Measurements from ENCODE around the gene ALK. TPM values are rescaled to one million over a fixed set of nuclear protein-coding genes. Genes with fewer than 3 reads are reported as not detected.

The ALK gene
- total RNA-seq, 1 experiment from 2014 or later, result 0.06 TPM

GRCh38 chr2:29579495-29580169 is 341.8 kb downstream of the ALK start:
- no peak for DNase-seq (ENCODE audit: low read depth)

- DNase-seq (ENCODE audit: low read depth), result no peak
Observed at GRCh38 chr2:29578084-29578598, 343.2 kb downstream of the ALK start.

- DNase-seq (ENCODE audit: low read depth), result no peak
Observed at GRCh38 chr2:29576231-29576630, 345.2 kb downstream of the ALK start.

DNA sequence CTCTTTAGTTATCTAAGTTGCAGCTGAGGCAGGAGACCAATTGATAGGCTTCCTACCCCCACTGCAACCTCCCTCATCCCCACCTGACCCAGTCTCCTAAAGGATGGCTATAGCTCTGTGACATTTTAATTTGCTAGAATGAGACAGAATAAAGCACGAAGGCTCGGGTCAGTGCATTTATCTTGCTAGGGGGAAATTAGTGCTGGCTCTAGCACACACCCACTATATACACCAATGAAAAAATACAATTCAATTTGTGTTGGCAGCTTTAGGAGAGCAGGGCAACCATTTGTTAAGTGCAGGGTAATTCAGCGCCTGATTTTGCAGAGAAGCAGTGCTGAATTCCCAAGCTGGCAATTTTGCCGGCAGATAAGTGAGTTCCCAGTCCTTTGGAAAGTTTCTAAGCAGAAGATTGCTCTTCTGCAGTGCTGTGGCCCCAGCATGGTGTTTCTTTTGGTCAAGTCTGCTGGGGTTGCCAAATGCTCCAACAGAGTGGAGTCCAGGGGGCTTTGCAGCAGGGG is 346.0 kb downstream of the ALK start:
- no peak for DNase-seq (ENCODE audit: low read depth)

DNA sequence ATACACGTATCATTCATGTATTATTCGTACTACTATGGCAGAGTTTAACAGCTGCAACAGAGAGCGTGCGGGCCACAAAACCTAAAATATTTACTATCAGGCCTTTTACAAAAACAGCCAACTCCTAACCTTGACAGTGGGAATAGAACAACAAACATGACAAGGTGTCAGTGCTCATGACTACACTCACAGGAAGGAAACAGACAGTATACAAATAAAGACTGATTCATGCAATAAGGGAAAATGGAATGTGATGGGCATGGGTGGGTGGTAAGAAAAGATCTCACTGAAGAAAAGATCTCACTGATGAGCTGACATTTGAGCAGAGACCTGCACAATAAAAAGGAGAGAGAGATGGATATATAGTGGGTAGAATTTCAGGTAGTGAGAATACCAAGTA is 347.8 kb downstream of the ALK start:
- peak; percentile 2 for DNase-seq (ENCODE audit: low read depth)

DNA sequence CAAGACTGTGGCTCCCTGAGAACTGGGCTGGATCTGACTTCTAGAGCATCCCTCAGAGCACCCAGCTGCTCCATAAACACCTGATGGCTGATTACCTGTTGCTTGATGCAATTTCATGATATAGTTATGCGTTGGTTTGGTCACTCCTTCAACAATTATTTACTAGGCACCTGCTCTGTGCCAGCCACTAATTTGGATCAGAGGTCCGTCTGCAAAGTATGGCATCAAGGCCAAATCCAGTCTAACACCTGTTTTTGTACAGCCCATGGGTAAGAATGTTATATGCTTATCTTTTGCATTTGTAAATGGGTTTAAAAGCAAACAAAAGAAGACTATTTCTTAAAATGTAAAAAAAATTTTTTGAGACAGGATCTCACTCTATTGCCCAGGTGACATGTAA is 348.2 kb downstream of the ALK start:
- no peak for DNase-seq (ENCODE audit: low read depth)

DNA sequence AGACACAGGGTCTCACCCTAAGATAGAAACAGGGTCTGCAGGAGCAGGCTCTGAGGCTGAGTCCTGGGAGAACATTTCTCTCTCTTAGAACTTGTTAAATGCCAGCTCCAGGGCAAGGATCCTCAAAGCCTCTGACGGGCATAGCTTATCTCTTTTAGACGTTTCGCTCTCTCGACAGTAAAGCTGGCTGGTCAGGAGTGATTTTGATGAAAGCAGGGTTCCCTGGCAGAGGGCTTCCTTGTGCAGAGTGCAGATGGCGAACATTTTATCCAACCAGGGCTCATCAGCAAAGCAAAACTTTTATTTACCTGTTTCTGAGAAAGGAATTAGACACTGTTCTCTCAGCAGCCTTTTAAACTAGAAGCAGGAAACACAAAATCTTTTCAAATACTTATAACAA is 350.8 kb downstream of the ALK start:
- DNase-seq (ENCODE audit: low read depth), result no peak

DNA sequence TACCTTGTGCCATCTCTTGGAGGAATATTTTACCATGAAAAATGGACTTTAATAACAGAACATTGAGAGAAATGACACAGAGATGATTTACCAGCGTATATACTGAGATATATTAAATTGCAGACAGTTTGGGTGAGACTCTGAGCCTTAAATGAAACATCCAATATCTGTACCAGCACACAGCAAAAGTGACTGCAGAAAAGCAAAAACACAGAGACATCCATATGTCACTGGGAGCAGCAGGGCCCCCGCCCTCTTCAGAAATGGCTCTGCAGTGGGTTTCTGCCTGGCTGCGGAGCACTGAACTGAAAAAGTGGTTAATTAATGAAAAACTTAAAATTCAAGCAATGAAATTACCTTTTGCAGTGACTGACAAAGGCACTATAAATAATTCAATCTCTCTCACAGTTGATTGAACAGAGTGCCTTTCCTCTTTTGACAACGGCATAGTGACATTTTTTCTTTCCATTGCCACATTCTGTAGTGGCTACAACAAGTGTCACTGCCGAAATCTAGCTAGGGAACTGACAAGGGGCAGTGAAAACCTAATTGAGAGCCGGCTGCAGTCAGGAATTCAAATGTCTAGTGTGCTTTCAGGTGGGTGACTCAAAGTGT is 353.4 kb downstream of the ALK start:
- DNase-seq (ENCODE audit: low read depth), result no peak

GRCh38 chr2:29563697-29564096 is 357.7 kb downstream of the ALK start:
- DNase-seq (ENCODE audit: low read depth), result no peak

GRCh38 chr2:29562896-29563295 is 358.5 kb downstream of the ALK start:
- DNase-seq (ENCODE audit: low read depth), result peak; percentile 34

- peak; percentile 14 for DNase-seq (ENCODE audit: low read depth)
Observed at GRCh38 chr2:29562319-29562718, 359.1 kb downstream of the ALK start.

DNA sequence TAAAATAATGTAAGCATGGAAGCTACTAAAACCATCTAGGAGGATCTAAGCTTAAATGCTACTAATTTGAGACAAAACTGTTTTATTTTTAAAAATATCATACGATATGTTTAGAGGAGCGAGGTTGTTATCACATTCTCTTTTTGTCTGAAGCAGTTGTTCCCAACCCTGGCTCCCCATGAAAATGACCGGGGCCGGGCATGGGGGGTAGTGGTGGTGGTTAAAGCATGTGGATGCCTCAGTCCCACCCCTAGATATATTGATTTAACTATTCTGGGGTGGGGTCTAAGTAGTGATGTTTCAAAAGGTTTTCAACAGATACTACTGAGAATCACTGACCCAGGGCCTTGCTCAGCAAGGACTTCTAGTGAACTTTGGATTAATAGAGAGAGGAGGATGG is 359.8 kb downstream of the ALK start:
- DNase-seq (ENCODE audit: low read depth), result no peak

DNA sequence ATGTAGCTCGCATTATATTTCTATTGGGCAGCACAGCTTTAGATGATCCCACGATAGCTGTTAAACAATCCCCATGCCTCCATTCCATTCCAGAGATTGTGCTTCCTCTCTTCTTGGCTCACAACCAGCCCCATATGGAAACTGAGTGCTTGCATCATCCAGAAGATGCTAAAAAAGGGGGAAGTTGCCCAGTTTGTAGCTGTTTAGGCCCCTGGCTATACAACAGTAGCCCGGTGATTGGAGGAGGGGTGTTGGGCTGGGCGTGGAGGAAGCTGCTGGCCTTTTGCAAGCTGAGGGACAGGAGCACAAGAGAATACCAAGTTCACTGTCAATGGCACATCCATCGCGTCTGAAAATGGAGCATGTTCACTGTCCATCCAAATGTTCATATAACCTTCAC is 360.2 kb downstream of the ALK start:
- no peak for DNase-seq (ENCODE audit: low read depth)

GRCh38 chr2:29560566-29560965 is 360.8 kb downstream of the ALK start:
- DNase-seq (ENCODE audit: low read depth), result no peak

GRCh38 chr2:29560030-29560429 is 361.4 kb downstream of the ALK start:
- no peak for DNase-seq (ENCODE audit: low read depth)

- DNase-seq (ENCODE audit: low read depth), result no peak
Observed at GRCh38 chr2:29559578-29559977, 361.8 kb downstream of the ALK start.

DNA sequence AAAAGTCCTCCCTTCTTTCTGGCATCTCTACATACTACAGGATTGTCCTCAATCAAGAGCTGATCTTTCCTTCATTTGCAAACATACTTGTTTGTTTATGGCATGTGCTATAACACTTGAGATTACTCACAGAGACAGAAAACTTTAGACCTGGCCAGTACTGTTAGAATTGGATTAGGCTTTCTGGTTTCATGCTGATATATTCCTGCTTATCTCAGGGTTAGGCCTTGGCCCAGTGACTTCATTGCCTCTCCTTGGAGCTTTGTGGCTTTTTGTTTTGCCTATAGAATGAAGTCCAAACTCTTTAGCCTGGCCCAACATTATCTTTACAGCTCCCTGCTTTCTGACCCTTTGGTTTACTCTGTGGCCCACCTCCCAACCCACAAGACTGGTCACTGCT is 363.3 kb downstream of the ALK start:
- no peak for DNase-seq (ENCODE audit: low read depth)

GRCh38 chr2:29557268-29557667 is 364.1 kb downstream of the ALK start:
- no peak for DNase-seq (ENCODE audit: low read depth)

DNA sequence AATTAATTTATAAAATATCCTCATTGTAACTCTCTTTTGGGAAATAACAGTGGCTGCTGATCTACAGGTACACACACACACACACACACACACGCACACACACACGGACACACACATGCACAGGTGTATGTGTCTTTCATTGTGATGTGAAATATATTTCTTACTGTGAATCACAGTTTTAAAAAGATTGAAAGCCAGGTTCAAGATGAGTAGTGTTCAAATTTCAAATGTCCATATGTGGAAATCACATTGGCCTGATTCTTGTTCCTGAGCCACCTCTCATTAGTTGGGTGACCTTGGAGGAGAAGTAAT is 372.4 kb downstream of the ALK start:
- no peak for DNase-seq (ENCODE audit: low read depth)

DNA sequence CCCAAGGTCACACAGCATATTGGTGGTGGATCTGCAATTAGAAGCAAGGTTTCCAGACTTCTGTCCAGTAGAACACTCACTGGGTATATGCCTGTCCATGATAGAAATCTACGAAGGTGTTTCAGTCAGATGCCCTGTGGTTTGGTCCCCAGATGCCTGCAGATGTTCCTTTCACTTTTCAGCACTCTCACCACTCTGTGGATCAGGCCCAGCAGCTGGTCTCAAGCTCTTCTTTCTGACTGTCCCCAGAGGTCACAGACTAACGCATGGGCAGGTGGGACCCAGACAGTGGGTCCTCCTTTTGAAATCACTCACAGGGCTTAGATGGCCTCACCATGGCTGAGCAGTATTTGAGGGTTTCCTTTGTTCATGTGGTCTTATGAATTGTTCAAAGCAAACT is 376.5 kb downstream of the ALK start:
- DNase-seq (ENCODE audit: low read depth), result no peak

GRCh38 chr2:29544031-29544430 is 377.4 kb downstream of the ALK start:
- DNase-seq (ENCODE audit: low read depth), result no peak

GRCh38 chr2:29535188-29535587 is 386.2 kb downstream of the ALK start:
- no peak for DNase-seq (ENCODE audit: low read depth)

- DNase-seq (ENCODE audit: low read depth), result peak; percentile 60
Observed at GRCh38 chr2:29532436-29532835, 388.9 kb downstream of the ALK start.

All from LHCN-M2 (cell line).